SK-N-MC (cell line): Measurements from ENCODE around the gene MOB4.

Experiments
- EZH2 ChIP-seq: fragments of 200-600 bp; sonication (generic); IDR thresholded peaks from one replicate; pipeline ENCODE4 v1.6.1; 2017; ENCODE audit warnings: antibody characterized with exemption
- FOXP2 ChIP-seq: optimal IDR thresholded peaks from 2 replicates; pipeline ENCODE3; 2011; ENCODE audit warnings: mild to moderate bottlenecking, moderate library complexity; ENCODE audit not compliant: insufficient read depth; ENCODE audit errors: extremely low read length, control extremely low read depth
- POLR2AphosphoS5 ChIP-seq: IDR thresholded peaks from 2 replicates; pipeline ENCODE4 v1.6.1; 2012; ENCODE audit warnings: mild to moderate bottlenecking, low read depth, low read length, borderline replicate concordance

DNA sequence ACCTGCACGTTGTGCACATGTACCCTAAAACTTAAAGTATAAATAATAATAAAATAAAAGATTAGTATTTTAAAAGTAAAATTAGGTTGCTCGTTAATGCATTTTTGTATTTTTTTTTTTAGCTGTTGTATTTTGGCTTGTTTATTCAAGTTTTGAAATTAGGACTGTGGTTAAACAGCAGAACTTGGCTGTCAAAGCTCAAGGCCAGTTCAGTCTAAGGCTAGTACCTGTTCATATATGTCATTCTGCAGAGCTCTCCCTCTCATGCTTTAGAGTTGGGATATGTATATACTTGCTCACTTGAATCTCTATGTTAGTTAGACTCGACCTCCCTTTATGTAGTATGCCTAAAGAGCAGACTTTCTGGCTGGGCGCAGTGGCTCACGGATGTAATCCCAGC, 32.7 kb downstream of the MOB4 start:
- no peak for TF ChIP-seq EZH2
- no peak for TF ChIP-seq POLR2AphosphoS5
- TF ChIP-seq FOXP2: no peak
